ENCODE data around the gene MICALL1.
"Not testable (repeated sequence)": the region's sequence is repeated elsewhere in the genome, so short reads cannot be mapped to it uniquely, and the experiment has no call there.

Gene MICALL1

DNA sequence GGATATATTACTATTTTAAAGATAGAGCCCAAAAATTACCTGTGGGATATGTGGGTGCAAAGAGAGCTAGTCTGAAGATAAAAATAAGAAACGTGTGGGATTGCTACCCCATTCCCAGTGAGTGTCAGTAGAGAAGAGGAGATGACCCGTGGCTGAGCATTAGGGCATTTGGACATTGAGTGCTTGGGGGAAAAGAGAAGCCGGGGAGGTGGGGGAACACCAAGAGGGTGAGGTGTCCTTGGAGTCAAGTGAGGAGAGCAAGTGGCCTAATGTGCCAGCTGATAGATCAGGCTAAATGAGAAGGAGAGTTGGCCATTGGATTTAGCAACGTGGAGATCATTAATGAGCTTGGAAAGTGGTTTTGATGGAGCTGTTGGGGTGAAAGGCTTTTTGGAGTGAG, 48.6 kb downstream of the MICALL1 start:
- in situ Hi-C loops (cut with MboI; ENCODE audit: low sequenced_read_pairs): no loop called here

GRCh38 chr22:37955825-37956397, 49.8 kb downstream of the MICALL1 start:
- in situ Hi-C loops (cut with MboI; ENCODE audit: low sequenced_read_pairs): not testable (repeated sequence)

DNA sequence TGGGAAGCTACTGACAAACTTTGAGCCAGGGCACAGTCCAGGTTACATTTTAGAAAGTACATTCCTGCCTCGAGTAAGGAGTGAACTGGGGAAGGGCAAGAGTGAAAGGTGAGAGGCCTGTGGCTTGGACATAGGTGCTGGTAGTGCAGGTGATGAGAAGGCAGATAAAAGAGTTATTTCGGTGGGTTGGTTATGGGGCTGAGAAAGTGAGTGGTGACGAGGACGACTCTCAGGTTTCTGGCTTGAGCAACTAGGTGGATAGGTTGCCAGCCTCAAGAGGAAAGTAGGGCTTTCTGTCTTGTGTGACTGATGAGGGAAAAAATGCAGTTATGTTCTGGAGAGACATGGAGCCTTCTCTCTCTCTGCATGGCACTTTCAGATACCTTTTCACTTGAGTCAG, 51.1 kb downstream of the MICALL1 start:
- in situ Hi-C loops (cut with MboI; ENCODE audit: low sequenced_read_pairs): no loop called here

DNA sequence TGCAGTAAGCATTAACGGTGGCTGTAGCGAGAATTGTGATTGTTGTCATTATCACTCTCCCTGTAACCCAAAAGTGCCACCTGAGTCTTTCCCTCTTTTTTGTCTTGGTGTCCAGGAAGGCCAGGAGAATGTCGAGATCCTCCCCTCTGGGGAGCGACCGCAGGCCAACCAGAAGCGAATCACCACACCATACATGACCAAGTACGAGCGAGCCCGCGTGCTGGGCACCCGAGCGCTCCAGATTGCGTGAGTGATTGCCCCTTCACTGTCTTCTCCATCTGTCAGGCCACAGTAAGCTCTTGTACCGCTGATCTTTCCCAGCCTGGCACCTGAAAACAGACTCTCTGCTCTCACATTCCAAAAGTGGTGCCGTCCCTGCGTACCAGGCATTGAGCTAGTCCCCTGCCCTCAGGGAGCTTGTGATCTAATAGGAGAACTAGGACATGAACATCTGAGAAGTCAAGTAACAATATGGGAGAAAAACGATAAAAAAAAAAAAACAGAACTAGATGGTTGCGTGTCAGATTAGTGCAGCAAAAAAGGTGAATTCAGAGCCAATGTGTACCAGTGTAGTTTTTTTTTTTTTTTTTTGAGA, 53.2 kb downstream of the MICALL1 start:
- in situ Hi-C loops (cut with MboI; ENCODE audit: low sequenced_read_pairs): no loop called here

DNA sequence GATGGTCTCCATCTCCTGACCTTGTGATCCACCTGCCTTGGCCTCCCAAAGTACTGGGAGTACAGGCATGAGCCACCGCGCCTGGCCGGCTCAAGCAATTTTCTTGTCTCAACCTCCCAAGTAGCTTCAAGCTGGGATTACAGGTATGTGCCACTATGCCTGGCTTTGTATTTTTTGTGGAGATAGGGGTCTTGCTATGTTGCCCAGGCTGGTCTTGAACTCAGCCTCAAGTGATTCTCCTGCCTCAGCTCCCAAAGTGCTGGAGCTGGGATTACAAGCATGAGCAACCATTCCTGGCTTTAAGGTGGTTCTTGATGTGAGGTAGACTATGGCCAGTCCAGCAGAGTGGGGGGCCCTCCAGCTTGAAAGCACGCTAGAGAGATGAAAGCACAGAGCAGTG, 55.0 kb downstream of the MICALL1 start:
- in situ Hi-C loops (cut with MboI; ENCODE audit: low sequenced_read_pairs): no loop called here

- in situ Hi-C loops (cut with MboI; ENCODE audit: low sequenced_read_pairs): no loop called here
Observed at GRCh38 chr22:37965940-37966664, 60.0 kb downstream of the MICALL1 start.

DNA sequence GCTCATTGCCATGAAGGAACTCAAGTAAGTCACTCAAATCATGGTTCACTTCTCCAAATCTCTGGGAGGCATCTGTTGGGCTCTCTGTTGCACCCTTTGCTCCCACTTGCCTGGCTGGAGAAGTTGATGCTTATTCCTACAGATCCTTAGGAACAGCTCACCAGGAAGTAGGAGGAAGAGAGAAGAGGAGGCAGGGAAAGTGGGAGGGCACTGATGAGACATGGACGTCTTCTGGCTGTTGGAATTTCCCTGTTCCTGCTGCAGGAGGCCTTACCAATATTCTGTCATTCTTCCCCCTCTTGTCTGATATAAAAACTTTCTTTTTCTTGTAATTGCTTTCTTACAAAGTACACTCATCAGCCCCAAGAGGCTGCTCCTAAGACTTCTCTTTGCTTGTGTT, 61.0 kb downstream of the MICALL1 start:
- in situ Hi-C loops (cut with MboI; ENCODE audit: low sequenced_read_pairs): no loop called here

DNA sequence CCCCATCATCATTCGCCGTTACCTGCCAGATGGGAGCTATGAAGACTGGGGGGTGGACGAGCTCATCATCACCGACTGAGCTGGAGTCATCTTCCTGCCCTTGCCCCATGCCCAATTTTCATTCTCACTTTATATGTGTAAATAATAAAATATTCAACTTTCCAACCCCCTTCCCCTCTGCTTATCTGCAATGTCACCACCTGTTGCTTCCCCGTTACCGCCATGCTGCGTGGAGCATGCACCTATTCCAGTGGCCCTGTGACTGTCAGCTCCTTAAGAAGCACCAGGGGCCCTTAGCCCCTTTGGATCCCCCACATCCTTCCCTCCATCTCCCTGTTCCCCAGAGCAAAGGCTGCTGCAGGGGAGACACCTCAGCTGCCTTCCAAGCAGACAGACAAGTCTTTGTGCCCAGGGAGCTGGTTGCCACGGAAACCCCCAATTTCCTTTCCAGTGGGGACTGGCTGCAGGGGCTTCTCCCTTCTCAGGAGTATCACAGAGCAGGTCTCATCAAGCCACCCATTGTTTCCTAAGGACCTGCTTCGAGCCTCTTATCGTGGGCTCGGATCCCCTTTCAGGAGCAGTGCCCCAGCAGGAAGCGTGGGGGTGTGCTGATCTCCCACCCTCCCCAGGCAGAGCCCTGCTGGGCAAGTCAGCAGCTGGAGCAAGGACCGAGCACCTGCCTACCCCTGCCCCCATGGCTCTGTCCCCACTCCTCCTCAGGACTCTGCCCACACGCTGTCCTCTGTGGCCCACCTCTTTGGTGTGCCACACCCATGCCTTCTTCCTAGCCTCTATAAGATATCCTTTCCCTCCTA, 61.7 kb downstream of the MICALL1 start:
- in situ Hi-C loops (cut with MboI; ENCODE audit: low sequenced_read_pairs): no loop called here

- in situ Hi-C loops (cut with MboI; ENCODE audit: low sequenced_read_pairs): no loop called here
Observed at GRCh38 chr22:37968452-37969251, 62.6 kb downstream of the MICALL1 start.

GRCh38 chr22:37970864-37971263, 64.8 kb downstream of the MICALL1 start:
- in situ Hi-C loops (cut with MboI; ENCODE audit: low sequenced_read_pairs): no loop called here

DNA sequence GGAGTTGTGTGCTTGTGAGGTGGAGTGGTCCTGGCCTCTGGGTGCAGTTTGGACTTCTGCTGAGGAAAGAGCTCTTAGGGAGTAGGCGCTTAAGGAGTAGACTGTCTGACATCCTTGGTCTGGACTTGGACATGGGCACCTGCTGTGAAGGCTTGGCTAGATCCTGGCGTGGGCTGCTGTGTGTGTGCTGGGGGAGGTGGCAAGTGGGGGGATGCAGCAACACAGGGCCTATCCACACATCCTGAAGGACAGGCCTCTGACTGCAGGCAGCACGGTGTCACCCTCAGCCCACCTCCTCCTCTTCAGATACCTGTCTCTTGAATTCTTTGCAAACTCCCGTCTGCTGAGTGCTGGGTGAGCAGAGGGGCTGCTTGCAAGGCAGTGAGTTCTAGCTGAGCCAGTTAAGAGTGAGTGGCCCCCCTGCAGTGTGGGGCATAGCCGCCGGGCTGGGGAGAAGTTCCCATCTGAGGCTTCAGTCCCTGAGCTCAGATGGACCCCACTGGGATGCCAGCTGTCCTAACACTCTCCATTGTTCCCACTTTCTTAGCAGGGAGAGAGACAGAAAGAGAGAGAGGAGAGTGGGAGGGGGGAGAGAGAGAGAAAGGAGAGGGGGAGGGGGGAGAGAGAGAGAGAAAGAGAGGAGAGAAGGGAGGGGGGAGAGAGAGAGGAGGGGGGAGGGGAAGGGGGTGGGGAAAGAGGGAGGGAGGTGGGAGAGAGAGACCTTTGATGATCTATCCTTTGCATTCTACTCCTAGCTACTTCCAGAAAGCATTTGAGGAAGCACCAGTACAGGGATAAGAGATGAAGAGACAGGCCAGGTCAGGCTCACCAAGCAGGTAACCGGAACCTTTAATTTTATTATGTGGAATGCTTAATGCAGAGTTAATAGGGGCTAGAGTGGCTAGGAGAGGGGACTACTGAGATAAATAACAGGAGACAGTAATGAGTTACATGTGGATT, 65.7 kb downstream of the MICALL1 start:
- in situ Hi-C loops (cut with MboI; ENCODE audit: low sequenced_read_pairs): no loop called here

GRCh38 chr22:37972527-37972926, 66.4 kb downstream of the MICALL1 start:
- in situ Hi-C loops (cut with MboI; ENCODE audit: low sequenced_read_pairs): no loop called here

DNA sequence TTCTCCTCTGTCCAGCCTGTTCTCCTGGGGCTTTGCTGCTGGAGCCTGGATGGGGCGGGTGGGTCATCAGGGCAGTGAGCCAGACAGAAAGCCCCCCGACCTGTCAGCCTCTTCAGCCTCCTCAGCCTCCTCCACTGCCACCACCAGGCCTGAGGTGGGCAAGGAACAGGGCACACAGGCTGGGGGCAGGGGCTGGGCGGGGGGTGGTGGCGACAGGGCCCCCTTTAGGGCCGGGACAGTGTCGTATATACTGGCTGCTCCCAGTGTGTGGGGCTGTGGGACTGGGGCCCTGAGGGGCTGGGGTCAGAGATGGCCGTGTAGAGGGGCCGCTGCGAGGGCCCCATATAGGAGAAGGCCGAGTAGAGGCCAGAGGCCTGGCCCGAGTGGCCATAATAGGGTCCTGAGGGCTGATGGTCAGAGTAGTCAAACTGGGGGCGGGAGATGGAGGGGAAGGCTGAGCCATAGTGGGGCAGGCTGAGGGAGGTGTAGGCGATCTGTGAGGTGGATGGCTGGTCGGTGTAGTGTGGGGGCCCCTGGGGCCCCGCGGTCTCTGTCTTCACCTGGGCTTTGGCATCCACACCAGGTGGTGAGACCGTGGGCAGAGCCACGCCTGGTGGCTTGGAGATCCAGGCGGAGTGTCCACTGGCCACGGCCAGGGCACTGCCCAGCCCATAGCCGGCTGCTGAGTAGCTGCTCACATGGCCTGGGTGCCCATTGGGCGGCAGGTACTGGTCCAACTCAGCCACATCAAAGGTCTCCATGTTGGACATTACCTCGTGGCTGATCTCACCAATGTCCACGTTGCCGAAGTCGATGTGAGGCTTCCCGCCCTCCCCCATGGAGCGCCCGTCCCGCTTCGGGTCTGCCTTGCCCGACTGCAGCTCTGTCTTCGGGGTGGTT, 67.4 kb downstream of the MICALL1 start:
- in situ Hi-C loops (cut with MboI; ENCODE audit: low sequenced_read_pairs): no loop called here

DNA sequence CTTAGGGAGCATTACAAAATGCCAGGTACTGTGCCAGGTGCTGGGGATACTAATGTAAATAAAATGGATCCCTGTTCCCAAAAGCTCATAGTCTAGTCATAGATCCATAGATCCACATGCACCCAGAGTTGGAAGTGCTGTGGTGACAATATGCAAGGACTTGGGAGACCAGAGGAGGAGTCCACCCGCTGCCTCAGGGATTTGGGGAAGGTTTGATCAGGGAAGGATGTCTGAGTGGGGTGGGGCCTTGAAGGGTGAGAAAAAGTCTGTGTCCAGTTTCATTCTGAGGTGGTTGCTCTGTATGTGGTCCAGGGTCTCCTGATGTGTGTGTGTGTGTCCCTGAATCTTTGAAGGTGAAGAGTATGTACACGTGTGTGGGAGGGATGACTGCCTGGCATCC, 69.1 kb downstream of the MICALL1 start:
- in situ Hi-C loops (cut with MboI; ENCODE audit: low sequenced_read_pairs): no loop called here

DNA sequence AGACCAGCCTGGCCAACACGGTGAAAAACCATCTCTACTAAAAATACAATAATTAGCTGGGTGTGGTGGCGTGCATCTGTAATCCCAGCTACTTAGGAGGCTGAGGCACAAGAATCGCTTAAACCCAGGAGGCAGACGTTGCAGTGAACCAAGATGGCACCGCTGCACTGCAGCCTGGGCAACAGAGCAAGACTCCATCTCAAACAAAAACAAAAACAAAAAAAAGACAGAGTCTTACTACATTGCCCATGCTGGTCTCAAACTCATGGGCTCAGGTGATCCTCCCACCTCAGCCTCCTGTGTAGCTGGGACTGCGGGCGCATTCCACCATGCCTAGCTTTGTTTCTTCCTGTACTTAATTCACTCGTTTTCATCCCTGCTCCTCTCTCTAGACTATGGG, 69.9 kb downstream of the MICALL1 start:
- in situ Hi-C loops (cut with MboI; ENCODE audit: low sequenced_read_pairs): not testable (repeated sequence)

GRCh38 chr22:37976547-37976946, 70.5 kb downstream of the MICALL1 start:
- in situ Hi-C loops (cut with MboI; ENCODE audit: low sequenced_read_pairs): no loop called here

DNA sequence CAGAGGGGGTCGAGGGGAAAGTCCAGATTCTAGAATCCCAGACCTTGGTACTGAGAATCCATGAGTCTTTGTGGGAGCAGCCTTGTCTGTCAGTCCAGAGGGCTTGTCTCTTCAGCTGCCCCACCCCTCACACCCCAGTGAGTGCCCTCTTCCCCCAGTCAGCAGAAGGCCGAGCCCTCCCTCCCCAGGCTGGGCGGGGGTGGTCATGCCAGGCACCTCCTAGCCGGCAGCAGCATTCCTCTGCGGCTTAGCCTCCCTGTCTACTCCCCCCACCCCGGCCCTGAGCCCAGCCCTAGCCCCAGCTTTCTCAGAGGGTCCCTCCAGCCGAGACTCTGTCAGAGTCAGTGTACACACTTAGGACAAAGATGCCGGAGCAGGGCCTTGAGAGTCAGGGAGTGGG, 73.7 kb downstream of the MICALL1 start:
- in situ Hi-C loops (cut with MboI; ENCODE audit: low sequenced_read_pairs): no loop called here

GRCh38 chr22:37981282-37982011, 75.3 kb downstream of the MICALL1 start:
- in situ Hi-C loops (cut with MboI; ENCODE audit: low sequenced_read_pairs): no loop called here

Data from hTERT RPE-1 (cell line).